ENCODE measurements around the gene PHYH.
"Not testable (repeated sequence)": the region's sequence is repeated elsewhere in the genome, so short reads cannot be mapped to it uniquely, and the experiment has no call there.

Gene PHYH

GRCh38 chr10:13319166-13319565 is 19.3 kb upstream of the PHYH start:
- no peak for DNase-seq

DNA sequence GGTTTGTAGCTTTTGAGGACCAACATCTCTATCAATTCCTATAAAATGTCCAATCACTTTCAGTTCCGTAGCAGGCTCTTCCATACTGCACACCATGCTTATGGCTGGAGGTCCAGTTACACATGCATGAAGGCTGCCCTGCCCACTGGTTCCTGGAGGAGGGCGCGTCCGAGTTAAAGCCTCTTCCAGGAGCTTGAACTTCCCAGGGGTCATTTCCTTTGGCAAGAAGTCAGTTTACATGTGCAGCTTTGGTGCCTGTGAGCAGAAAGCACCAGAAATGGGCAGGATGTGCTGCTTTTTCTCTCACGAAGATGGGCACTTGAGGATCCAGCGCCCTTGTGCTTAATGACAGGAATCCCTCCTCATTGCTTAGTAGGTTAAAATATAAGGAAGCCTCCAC is 17.6 kb upstream of the PHYH start:
- DNase-seq: no peak

GRCh38 chr10:13316635-13317311 is 16.9 kb upstream of the PHYH start:
- no peak for DNase-seq

DNA sequence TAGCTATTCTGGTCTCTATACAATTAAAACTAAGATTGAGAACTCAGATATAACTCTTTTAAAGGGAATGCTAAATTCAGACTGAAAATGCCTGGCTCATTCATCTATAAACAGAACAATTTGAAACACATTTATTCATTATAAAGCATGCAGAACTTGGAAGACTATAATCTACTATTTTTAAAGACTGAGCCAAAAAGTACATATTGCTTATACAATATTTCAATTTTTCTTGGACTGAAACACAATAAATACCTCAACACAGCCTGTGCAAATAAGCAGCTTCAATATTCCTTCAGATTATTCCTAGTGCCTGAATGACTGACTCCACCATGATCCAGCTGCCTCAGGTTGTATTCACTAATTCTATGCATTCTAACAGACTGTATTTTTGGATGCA is 15.5 kb upstream of the PHYH start:
- no peak for DNase-seq

- no peak for DNase-seq
Measured at GRCh38 chr10:13311177-13311575, 11.3 kb upstream of the PHYH start.

DNA sequence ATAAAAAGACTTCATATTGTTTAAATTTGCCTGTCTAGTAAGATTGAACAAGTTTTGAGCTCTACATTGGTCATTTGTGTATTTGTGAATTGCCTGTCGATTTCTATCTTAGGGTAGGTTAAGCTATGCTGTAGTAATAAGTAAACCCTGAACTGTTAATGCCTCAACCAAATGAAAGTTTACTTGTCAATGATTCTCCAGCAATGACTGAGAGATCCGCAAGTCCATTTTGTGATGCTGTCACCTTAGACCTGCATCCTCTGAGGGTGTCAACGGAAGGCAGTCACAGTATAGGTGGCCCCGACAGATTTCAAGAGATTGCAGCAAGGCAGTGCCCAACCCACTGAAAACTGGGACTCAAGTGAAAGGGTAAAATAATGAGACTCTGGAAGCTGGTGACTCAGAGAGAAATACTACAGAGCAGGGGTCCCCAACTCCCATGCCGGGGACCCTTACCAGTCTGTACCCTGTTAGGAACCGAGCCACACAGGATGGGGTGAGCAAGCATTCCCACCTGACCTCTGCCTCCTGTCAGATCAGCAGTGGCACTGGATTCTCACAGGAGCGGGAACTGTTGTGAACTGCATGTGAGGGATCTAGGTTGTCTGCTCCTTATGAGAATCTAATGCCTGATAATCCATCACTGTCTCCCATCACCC is 10.8 kb upstream of the PHYH start:
- no peak for DNase-seq

DNA sequence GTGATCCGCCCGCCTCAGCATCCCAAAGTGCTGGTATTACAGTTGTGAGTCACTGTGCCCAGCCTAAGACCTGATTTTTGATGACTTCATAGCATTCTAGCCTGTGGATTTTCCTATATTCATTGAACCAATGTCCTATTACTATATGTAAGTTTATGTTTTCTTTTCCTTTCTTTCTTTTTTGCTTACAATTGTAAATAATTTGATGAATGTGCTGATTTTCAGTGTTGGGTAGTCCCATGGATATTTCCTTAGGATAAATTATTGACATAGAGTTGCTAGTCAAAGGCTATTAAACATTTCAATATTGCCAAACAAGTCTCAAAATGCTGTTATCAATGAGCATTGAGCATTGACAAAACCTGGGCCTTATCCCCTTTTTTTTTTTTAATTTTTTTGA is 9.9 kb upstream of the PHYH start:
- DNase-seq: no peak

DNA sequence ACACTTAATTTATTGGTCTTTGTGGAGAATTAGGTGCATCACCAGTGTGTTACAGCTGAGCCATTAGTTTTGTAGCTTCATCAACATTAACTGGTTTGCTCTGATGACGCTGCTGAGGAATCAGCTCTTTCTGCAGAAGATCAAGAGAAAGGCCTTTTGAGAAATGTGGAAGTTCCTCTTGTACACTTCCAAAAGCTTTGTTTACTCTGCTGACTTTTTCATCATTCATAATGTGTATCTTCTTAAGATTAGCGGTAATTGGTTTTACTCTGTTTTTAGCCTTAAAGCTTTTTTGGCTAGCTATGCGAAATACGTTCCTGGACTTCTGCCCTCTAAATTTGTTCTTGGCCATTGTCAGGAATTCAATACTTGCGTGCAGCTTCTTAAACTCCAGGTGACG is 8.2 kb upstream of the PHYH start:
- DNase-seq: no peak

DNA sequence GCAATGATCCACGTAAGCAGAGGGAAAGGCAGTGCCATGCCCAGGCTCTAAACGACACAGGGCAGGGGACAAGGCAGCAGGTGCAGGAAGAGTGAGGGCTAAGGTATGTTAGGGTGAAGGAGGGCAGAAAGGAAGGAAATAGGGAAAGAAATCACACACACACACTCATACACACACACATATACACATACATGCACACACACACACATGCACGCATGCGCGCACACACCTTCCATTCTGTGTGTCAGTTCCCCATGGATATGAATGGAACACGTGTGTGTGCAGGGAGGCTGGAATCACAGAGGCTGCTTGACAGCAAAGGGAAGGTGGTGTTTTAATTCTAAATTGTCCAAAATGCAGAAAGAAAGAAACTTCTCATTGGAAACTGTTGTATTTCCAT is 6.2 kb upstream of the PHYH start:
- DNase-seq: no peak

DNA sequence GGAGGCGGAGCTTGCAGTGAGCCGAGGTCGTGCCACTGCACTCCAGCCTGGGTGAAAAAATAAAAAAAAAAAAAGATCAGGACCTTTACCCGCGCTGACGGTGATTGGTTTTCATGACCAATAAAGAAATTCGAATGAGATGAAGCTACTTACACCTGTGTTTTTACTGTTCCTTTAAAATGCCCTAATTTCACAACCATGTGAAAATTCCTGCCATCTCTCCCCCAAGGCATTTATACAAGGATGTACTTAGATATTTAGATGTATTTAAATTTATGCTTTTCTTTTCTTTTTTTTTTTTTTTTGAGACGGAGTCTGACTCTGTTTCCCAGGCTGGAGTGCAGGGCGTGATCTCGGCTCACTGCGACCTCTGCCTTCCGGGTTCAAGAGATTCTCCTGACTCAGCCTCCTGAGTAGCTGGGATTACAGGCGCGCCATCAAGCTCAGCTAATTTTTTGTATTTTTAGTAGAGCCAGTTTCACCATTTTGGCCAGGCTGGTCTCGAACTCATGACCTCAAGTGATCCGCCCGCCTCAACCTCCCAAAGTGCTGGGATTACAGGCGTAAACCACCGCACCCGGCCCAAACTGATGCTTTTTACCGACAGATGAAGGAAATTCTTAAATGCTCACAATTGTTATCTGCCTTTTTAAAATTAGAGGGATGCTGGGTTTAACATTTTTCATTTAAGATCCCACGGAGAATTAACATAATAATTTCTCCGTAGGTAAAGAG is 3.1 kb upstream of the PHYH start:
- no peak for DNase-seq

DNA sequence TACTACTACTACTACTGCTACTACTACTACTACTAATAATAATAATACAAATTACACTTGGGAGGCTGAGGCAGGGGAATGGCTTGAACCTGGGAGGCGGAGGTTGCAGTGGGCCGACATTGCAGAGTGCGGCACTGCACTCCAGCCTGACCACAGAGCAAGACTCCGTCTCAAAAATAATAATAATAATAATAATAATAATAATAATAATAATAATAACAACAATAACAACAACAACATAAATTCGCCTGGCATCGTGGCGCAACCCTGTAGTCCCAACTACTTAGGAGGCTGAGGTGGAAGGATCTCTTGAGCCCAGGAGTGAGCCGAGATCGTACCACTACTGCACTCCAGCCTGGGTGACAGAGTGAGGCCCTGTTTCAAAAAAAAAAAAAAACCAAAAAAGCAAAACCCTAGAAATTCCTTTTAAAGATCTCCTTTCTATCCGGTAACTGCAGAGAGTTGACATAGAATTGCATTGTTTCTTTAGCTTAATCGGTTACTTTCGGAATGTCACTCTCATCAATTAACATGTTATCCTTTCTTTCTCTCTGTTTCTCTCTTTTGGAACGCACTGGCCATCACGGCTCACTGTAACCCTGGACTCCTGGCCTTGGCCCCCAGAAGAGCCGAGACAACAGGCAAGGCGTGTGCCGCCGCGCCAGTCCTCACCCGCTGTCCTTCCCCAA is 972 bp downstream of the PHYH start:
- no peak for DNase-seq

DNA sequence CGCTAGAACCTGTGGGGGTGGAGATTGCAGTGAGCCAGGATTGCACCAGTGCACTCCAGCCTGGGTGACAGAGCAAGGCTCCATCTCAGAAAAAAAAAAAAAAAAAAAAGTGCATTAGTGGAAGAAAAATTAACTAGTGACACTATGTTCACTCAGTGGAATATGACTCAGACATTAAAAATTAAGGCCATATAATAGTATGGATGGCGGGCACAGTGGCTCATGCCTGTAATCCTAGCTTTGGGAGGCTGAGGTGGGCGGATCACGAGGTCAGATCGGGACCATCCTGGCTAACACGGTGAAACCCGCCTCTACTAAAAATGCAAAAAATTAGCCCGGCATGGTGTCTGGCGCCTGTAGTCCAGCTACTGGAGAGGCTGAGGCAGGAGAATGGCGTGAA is 3.4 kb downstream of the PHYH start:
- DNase-seq: no peak

- DNase-seq: no peak
Measured at GRCh38 chr10:13294784-13295183, 5.1 kb downstream of the PHYH start.

- no peak for DNase-seq
Measured at GRCh38 chr10:13291821-13292773, 7.8 kb downstream of the PHYH start.

DNA sequence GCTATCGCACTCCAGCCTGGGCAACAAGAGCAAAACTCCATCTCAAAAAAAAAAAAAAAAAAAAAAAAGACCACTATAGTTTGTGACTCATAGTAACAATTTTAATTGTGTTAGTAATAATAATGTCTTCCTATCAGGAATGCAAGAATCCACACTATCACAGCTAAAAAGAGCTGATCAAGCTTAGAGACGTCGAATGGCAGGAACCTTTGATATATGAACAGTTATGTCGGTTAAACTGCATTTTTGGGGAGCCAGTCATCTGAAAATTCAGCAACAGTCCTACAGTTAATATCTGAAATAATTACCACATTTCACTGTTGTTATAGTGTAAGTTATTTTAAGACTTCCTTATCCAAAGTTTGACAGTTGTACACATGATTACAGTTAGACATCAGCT is 8.8 kb downstream of the PHYH start:
- no peak for DNase-seq

DNA sequence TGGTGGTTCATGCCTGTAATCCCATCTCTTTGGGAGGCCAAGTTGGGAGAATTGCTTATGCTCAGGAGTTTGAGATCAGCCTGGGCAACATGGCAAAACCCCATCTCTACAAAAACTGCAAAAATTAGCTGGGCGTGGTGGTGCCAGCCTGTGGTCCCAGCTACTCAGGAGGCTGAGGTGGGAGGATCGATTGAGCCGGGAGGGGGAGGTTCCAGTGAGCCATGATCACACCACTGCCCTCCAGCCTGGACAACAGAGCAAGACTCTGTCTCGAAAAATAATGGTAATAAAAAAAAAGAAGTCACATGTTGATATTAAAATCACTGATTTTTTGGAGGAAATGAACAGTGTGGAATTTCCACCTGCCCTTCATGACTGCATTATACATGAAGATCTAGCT is 15.8 kb downstream of the PHYH start:
- no peak for DNase-seq

GRCh38 chr10:13282348-13282747 is 17.5 kb downstream of the PHYH start:
- DNase-seq: not testable (repeated sequence)

GRCh38 chr10:13276749-13277365 is 23.0 kb downstream of the PHYH start:
- DNase-seq: no peak

DNA sequence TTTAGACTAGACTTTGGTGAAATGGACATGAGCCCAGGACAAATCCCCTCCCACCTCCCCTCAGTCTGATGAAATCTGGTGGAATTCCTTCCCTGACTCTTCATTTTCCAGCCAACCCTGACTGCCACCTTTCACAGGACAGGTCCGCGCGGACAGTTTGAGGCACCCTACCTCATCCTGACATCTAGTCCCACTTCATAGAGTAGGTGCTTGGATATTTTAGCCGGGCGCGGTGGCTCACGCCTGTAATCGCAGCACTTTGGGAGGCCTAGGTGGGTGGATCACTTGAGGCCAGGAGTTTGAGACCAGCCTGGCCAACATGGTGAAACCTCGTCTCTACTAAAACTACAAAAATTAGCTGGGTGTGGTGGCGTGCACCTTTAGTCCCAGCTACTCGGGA is 23.7 kb downstream of the PHYH start:
- not testable (repeated sequence) for DNase-seq

DNA sequence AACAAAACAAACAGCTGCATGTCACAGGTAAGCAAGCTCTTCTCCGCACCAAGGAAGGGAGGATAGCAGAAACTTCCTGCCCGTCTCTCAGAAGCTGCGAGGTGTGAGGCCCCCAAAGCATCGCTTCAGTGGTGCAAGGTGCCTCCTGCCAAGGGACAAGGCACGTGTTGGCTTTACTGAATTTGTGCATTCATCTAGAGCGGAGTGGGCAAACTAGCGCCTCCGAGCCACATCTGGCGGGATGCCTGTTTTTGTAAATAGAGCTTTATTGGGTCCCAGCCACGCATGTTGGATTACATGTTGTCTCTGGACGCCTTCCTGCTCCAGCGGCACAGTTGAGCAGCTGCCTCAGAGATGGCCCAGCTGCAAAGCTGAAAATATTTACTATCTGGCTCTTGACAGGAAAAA is 27.7 kb downstream of the PHYH start:
- peak; percentile 63 for DNase-seq

DNA sequence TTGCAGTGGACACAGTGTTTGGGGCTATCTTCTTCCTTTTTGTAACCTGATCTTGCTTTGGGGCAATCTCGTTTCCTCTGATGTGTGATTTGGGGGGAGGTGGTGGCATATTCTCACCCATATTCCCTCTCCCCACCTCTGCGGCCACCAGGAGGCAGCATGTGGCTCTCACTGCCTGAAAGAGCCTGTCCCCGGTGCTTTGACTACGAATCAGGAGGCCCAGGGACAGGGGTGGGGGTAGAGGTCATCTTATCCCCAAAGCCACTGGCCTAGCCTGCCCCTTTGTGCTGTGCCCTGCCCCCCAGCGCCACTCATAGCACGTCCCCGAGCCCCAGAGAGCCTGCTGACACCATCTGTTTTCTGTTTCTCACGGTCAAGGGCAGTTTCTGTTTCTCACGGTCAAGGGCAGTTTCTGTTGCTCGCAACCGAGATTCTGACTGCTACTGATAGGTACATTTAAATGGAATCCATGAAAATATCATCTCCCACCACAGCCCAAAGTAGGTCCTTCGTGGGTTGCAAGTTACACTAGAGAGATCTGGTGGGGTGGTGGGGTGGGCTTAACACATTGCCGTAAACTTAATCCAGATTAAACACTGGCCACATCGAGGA is 28.2 kb downstream of the PHYH start:
- peak; percentile 31 for DNase-seq
